ENCODE results near the gene KDM2B.

GRCh38 chr12:121575952-121576625 lies 4.7 kb downstream of the KDM2B start:
- TF ChIP-seq CTCF (IDR thresholded peaks at IDR 0.05) (no peak), POLR2A (IDR thresholded peaks at IDR 0.05) (no peak)
